HG03442 (cell line): Measurements from ENCODE around the gene TMC3.

ENCODE experiments used
- ATAC-seq: cut with Tn5 transposase; IDR thresholded peaks from one replicate; pipeline ENCODE4 v1.9.1; 2021; ENCODE audit warnings: mild to moderate bottlenecking, moderate library complexity; ENCODE audit not compliant: unreplicated experiment

The TMC3 gene

DNA sequence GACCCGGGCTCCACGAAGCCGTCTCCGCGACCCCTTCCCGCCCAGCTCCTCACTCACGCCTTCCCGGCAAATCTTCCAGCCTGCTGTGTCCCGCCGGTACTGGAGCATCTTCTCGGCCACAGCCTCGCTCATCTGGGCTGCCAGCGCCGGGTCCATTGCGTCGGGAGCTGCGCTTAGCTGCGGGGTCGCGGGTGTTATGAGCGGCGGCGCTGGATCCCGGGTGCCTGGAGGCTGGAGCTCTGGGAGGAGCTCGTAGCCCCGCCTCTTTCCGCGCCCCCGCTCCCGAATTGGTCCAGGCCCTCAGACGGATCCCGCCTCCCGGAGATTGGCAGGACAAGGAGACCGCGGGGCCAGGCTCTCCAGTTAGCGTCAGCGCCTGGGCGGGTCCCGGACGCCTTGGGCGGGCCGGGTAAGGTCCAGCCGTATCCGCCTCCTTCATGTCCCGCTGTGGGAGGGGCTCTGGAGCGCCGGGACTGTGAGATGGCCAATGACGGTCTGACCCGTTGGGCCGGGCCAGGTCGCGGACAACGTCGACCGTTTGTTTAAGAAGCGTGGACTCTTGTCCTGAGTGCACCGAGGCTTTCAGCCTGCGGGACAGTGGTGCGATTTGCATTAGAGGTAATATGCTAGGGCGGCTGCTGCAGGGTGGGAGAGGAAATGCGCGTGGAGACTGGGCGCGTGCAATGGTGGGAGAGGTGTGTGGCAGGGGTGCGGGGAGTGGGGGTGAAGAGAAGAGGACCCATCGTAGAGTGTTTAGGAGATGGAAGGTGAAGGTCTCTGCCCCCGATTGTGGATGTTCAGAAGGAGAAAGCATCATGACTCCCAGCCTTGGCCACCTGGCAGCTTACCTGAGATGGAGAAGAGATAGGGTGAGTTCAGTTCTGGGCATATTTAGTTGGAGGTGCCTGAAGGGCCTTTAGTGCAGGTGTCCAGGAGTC lies 49.8 kb downstream of the TMC3 start, which contains the start of gene STARD5:
STARD5 (minus strand) TSS at position 198 of the 938 bp plus-strand sequence; CDS start at position 156, 42 bp downstream.
- ATAC-seq = peak; percentile 99

DNA sequence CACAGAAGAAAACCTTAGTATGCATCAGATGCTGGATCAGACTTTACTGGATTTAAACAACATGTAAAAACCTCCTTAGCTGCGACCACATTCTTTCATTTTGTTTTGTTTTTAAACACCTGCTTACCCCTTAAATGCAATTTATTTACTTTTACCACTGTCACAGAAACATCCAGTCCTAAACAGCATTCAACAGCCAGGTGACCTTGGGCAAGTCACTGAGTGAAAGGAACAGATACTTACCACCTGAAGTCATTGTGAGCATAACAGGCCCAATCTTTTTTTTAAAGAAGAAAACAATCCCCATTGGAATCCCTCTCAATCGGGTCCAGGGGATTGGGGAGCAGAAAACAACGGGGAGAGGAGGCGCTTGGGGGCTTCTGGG lies 50.5 kb downstream of the TMC3 start:
- peak; percentile 12 for ATAC-seq

- no peak for ATAC-seq
These were observed 51.2 kb downstream of the TMC3 start for GRCh38 chr15:81322676-81323253.

- ATAC-seq = no peak
These were observed 52.3 kb downstream of the TMC3 start for GRCh38 chr15:81321667-81322066.

DNA sequence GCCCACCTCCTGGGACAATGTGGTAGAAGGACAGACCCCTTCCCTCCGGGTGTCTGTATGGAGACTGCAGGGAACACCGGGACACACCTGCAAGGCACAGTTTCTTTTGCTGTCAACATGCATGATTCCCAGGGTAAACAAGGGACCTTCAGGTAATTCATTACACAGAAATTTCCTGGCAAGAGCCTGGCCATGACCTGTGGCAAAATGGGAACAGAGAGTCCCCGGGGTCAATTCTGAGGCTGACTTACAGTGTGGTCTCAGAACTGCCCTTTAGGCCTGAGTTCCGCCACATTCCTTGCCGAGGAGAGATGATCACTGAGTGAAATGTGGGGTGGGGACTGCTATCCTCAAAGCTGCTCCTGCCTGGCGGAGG lies 56.4 kb downstream of the TMC3 start:
- ATAC-seq = no peak

DNA sequence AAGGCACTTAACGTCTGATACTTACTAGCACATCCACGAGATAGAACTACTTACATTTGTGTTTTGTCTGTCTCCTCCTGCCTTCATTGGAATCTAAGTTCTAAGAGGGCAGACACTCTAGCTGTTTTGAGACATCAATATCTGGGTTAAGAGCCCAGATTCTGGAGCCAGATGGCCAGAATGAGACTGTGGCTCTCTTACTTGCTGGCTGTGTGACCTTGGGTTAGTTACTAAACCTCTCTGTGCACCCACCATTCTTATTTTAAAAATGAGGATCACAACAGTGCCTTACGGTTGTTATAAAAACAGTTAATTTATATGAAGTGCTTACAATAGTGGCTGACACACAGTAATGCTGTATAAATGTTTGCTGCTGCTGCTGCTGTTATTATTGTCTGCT lies 57.7 kb downstream of the TMC3 start:
- no peak for ATAC-seq

GRCh38 chr15:81315452-81316175 lies 58.4 kb downstream of the TMC3 start:
- ATAC-seq = no peak

DNA sequence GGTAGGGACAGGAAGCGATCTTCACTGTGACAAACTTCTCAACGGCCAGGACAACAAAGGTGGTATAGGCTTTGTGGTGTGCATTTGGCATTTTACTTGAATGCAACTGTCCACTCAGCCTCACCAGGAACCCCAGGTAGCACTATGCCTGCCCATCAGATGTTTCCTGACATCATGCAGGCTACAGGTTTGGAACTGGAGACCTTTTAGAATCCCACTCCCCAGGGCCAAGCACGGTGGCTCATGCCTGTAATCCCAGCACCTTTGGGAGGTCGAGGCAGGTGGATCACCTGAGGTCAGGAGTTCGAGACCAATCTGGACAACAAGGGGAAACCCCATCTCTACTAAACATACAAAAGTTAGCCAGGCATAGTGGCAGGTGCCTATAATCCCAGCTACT lies 59.6 kb downstream of the TMC3 start:
- ATAC-seq = no peak

- ATAC-seq = no peak
These were observed 60.3 kb downstream of the TMC3 start for GRCh38 chr15:81313686-81314085.

DNA sequence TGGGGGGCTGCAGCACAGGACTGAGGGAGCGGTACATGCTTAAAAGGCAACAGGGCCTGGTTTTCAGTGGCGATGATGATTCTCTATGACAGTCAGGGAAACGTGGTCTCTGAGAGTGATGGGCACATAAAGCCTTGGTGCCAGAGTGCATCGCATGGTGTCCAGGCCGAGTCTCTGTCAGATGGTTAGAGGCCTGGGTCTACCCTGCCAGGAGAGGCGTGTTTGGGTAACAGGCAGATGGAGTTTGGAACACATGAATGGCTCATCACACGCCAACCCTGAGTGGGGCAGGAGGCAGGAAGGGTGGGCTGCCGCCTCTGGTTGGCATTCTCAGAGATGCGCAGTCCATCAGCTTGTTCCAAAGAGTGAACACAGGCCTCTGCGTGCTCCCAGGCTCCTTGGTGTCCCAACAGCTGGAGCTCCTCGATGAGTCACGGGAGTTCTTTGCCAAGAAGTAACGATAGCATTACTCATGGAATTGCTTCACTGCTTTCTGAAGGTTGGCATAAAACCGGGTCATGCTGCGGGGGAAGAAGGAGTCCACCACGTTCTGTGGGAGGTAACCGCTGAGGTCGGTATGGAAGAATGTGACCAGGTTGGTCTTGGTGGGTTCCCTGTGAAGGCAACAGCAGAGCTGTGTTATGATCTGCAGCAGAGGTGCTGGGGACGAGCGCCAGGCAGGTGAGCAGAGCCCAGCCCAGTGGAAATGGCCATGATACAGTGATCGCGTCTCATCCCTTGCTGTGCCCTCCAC lies 61.0 kb downstream of the TMC3 start:
- no peak for ATAC-seq

- ATAC-seq = peak; percentile 58
These were observed 62.1 kb downstream of the TMC3 start for GRCh38 chr15:81311752-81312464.

GRCh38 chr15:81310480-81310879 lies 63.5 kb downstream of the TMC3 start:
- no peak for ATAC-seq

GRCh38 chr15:81309647-81310450 lies 64.2 kb downstream of the TMC3 start:
- no peak for ATAC-seq

- ATAC-seq = no peak
These were observed 65.8 kb downstream of the TMC3 start for GRCh38 chr15:81308260-81308659.

GRCh38 chr15:81304226-81304625 lies 69.8 kb downstream of the TMC3 start:
- ATAC-seq = no peak

- no peak for ATAC-seq
These were observed 70.5 kb downstream of the TMC3 start for GRCh38 chr15:81303244-81304225.

GRCh38 chr15:81302701-81303109 lies 71.3 kb downstream of the TMC3 start:
- no peak for ATAC-seq

- ATAC-seq = peak; percentile 82
These were observed 72.1 kb downstream of the TMC3 start for GRCh38 chr15:81301815-81302399.
